ENCODE measurements around the gene TTC14. TPM values are rescaled to one million over a fixed set of nuclear protein-coding genes. Genes with fewer than 3 reads are reported as not detected.
A peak's percentile ranks its signal among the peaks of the same experiment; 100 is the strongest.

TTC14 gene
- total and polyA plus RNA-seq, 2 of the 13 experiments (the other 11 are each of a cell fraction or from before 2014, with no cell fraction given) = 28.1 to 35.9 TPM

DNA sequence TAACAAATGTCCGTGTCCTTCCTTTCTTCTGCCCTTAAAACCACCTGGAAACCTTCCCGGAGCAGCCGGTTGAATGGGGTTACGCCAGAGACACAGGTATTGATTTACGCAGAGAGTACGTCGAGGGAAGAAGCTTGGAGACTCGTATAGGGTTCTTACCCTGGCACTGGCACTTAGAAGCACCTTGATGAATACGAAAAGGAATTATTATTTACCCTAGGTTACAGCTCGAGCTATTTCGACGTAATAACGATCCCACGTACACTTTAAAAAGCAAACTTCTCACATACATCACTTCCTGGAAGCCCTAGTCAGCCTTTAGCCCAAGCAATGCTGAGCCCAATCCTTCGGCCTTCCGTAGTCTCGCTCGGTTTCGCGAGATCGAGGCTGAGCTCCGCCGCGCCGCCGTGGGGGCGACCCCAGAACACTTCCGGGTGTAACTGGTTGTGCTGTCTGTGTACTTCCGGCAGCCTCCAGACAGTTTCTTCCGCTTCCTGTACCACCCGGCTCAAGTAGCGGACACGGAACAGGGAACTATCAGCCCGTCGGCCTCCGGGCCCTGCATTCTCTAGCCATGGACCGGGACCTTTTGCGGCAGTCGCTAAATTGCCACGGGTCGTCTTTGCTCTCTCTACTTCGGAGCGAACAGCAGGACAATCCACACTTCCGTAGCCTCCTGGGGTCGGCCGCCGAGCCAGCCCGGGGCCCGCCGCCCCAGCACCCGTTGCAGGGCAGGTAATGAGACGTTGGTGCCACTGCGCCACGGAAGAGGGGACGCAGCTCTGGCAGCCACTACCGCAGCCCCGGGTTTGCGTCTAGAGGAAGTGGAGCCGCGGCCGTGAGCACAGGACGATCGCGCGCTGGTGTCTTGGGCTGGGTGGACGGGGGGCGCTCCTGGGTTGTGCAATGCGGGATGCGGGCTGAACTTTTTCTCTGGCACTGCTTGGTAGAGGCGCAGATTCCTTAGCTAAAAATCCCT lies at the start of gene TTC14 (continued):
- peak; percentile 99 for TF ChIP-seq ZNF331 (CRISPR knock-in tag; IDR thresholded peaks at IDR 0.05)
- TF ChIP-seq, protein P1, sequence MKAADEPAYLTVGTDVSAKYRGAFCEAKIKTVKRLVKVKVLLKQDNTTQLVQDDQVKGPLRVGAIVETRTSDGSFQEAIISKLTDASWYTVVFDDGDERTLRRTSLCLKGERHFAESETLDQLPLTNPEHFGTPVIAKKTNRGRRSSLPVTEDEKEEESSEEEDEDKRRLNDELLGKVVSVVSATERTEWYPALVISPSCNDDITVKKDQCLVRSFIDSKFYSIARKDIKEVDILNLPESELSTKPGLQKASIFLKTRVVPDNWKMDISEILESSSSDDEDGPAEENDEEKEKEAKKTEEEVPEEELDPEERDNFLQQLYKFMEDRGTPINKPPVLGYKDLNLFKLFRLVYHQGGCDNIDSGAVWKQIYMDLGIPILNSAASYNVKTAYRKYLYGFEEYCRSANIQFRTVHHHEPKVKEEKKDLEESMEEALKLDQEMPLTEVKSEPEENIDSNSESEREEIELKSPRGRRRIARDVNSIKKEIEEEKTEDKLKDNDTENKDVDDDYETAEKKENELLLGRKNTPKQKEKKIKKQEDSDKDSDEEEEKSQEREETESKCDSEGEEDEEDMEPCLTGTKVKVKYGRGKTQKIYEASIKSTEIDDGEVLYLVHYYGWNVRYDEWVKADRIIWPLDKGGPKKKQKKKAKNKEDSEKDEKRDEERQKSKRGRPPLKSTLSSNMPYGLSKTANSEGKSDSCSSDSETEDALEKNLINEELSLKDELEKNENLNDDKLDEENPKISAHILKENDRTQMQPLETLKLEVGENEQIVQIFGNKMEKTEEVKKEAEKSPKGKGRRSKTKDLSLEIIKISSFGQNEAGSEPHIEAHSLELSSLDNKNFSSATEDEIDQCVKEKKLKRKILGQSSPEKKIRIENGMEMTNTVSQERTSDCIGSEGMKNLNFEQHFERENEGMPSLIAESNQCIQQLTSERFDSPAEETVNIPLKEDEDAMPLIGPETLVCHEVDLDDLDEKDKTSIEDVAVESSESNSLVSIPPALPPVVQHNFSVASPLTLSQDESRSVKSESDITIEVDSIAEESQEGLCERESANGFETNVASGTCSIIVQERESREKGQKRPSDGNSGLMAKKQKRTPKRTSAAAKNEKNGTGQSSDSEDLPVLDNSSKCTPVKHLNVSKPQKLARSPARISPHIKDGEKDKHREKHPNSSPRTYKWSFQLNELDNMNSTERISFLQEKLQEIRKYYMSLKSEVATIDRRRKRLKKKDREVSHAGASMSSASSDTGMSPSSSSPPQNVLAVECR (CRISPR knock-in tag; IDR thresholded peaks at IDR 0.05; ENCODE audit: borderline replicate concordance) = peak; percentile 94; the same call in 1 of the 2 replicates
- no peak for TF ChIP-seq NCOR1 (IDR thresholded peaks at IDR 0.05; ENCODE audit: borderline replicate concordance, low read length)
- no peak for TF ChIP-seq MTA3 (CRISPR knock-in tag; IDR thresholded peaks at IDR 0.05)
- no peak for TF ChIP-seq IKZF1 (IDR thresholded peaks at IDR 0.05)
- TF ChIP-seq, protein P2, sequence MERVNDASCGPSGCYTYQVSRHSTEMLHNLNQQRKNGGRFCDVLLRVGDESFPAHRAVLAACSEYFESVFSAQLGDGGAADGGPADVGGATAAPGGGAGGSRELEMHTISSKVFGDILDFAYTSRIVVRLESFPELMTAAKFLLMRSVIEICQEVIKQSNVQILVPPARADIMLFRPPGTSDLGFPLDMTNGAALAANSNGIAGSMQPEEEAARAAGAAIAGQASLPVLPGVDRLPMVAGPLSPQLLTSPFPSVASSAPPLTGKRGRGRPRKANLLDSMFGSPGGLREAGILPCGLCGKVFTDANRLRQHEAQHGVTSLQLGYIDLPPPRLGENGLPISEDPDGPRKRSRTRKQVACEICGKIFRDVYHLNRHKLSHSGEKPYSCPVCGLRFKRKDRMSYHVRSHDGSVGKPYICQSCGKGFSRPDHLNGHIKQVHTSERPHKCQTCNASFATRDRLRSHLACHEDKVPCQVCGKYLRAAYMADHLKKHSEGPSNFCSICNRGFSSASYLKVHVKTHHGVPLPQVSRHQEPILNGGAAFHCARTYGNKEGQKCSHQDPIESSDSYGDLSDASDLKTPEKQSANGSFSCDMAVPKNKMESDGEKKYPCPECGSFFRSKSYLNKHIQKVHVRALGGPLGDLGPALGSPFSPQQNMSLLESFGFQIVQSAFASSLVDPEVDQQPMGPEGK (CRISPR knock-in tag; IDR thresholded peaks at IDR 0.05) = peak; percentile 85
- TF ChIP-seq, protein P3, sequence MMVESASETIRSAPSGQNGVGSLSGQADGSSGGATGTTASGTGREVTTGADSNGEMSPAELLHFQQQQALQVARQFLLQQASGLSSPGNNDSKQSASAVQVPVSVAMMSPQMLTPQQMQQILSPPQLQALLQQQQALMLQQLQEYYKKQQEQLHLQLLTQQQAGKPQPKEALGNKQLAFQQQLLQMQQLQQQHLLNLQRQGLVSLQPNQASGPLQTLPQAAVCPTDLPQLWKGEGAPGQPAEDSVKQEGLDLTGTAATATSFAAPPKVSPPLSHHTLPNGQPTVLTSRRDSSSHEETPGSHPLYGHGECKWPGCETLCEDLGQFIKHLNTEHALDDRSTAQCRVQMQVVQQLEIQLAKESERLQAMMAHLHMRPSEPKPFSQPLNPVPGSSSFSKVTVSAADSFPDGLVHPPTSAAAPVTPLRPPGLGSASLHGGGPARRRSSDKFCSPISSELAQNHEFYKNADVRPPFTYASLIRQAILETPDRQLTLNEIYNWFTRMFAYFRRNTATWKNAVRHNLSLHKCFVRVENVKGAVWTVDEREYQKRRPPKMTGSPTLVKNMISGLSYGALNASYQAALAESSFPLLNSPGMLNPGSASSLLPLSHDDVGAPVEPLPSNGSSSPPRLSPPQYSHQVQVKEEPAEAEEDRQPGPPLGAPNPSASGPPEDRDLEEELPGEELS (CRISPR knock-in tag; IDR thresholded peaks at IDR 0.05) = peak; percentile 22; the same call in 1 of the 2 replicates
- TF ChIP-seq, protein P4, sequence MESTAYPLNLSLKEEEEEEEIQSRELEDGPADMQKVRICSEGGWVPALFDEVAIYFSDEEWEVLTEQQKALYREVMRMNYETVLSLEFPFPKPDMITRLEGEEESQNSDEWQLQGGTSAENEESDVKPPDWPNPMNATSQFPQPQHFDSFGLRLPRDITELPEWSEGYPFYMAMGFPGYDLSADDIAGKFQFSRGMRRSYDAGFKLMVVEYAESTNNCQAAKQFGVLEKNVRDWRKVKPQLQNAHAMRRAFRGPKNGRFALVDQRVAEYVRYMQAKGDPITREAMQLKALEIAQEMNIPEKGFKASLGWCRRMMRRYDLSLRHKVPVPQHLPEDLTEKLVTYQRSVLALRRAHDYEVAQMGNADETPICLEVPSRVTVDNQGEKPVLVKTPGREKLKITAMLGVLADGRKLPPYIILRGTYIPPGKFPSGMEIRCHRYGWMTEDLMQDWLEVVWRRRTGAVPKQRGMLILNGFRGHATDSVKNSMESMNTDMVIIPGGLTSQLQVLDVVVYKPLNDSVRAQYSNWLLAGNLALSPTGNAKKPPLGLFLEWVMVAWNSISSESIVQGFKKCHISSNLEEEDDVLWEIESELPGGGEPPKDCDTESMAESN (CRISPR knock-in tag; conservative IDR thresholded peaks at IDR 0.05) = peak; percentile 81
- 0 out of 2 replicates have a peak, but pooled peaks have one; percentile 11 for TF ChIP-seq ZNF589 (CRISPR knock-in tag; conservative IDR thresholded peaks at IDR 0.05)
- no peak for TF ChIP-seq AGO1 (IDR thresholded peaks at IDR 0.05; ENCODE audit: low read depth, low read length, poor library complexity, severe bottlenecking)
- TF ChIP-seq LCORL (IDR thresholded peaks at IDR 0.05) = peak; percentile 53; the same call in 1 of the 2 replicates
- TF ChIP-seq LCORL (CRISPR knock-in tag; IDR thresholded peaks at IDR 0.05) = no peak
- no peak for TF ChIP-seq SCMH1 (CRISPR knock-in tag; IDR thresholded peaks at IDR 0.05; ENCODE audit: borderline replicate concordance)
- peak; percentile 86 for TF ChIP-seq ZBTB21 (CRISPR knock-in tag; IDR thresholded peaks at IDR 0.05)
- TF ChIP-seq SMC3 (IDR thresholded peaks at IDR 0.05; ENCODE audit: low read length) = no peak
- no peak for TF ChIP-seq ZNF3 (CRISPR knock-in tag; IDR thresholded peaks at IDR 0.05)
- TF ChIP-seq ZSCAN21 (CRISPR knock-in tag; IDR thresholded peaks at IDR 0.05; ENCODE audit: borderline replicate concordance) = 0 out of 2 replicates have a peak, but pooled peaks have one; percentile 40
- TF ChIP-seq ZNF768 (CRISPR knock-in tag; IDR thresholded peaks at IDR 0.05) = peak; percentile 67; the same call in 1 of the 2 replicates

Data from HepG2 (cell line).